ENCODE measurements around the gene USP6NL. TPM values are rescaled to one million over a fixed set of nuclear protein-coding genes. Genes with fewer than 3 reads are reported as not detected.

USP6NL gene
- total RNA-seq, 4 donors from 2014 or later = 13.9 to 17.1 (median 15.8) TPM

GRCh38 chr10:11489591-11489990 is 121.9 kb downstream of the USP6NL start:
- DNase-seq (ENCODE audit: low spot score) = no peak
- no peak for ATAC-seq (ENCODE audit: low FRiP score)
- TF ChIP-seq CTCF (IDR thresholded peaks at IDR 0.05) = no peak

- ATAC-seq (ENCODE audit: low FRiP score) (no peak), DNase-seq (ENCODE audit: low spot score) (no peak)
- no peak for TF ChIP-seq CTCF (IDR thresholded peaks at IDR 0.05)
Measured at GRCh38 chr10:11488126-11488525, 123.3 kb downstream of the USP6NL start.

GRCh38 chr10:11483201-11484148 is 128.0 kb downstream of the USP6NL start:
- DNase-seq (ENCODE audit: low spot score) (no peak), ATAC-seq (ENCODE audit: low FRiP score) (no peak)
- TF ChIP-seq CTCF (IDR thresholded peaks at IDR 0.05) = no peak

GRCh38 chr10:11482306-11482705 is 129.1 kb downstream of the USP6NL start:
- no peak for TF ChIP-seq CTCF (IDR thresholded peaks at IDR 0.05)
- no peak for ATAC-seq (ENCODE audit: low FRiP score)
- no peak for DNase-seq (ENCODE audit: low spot score)

- no peak for DNase-seq (ENCODE audit: low spot score)
- TF ChIP-seq CTCF (IDR thresholded peaks at IDR 0.05) = no peak
- no peak for ATAC-seq (ENCODE audit: low FRiP score)
Measured at GRCh38 chr10:11480687-11481086, 130.8 kb downstream of the USP6NL start.

- TF ChIP-seq CTCF (IDR thresholded peaks at IDR 0.05) = no peak
- no peak for ATAC-seq (ENCODE audit: low FRiP score)
- no peak for DNase-seq (ENCODE audit: low spot score)
Measured at GRCh38 chr10:11479300-11479699, 132.2 kb downstream of the USP6NL start.

- no peak for TF ChIP-seq CTCF (IDR thresholded peaks at IDR 0.05)
- no peak for ATAC-seq (ENCODE audit: low FRiP score)
Measured at GRCh38 chr10:11478807-11479206, 132.6 kb downstream of the USP6NL start.

More at GRCh38 chr10:11478807-11479206, 132.6 kb downstream of the USP6NL start:
- DNase-seq (ENCODE audit: low spot score) = no peak

Data from omental fat pad (tissue), 4 donors.